Duodenal mucosa (tissue), 2 donors: ENCODE results near the gene ECT2.
"Not testable (repeated sequence)": the region's sequence is repeated elsewhere in the genome, so short reads cannot be mapped to it uniquely, and the experiment has no call there.

Experiments used
- H3K27ac ChIP-seq: one replicate; pipeline ENCODE4 v1.7.0; 2013; ENCODE audit warnings: low read depth, low read length
- H3K27me3 ChIP-seq, 2 donors: one replicate each; pipeline ENCODE4 v1.7.0; 2013; ENCODE audit warnings: low read length in 2 of 2, control low read depth in 1 of 2; ENCODE audit not compliant: insufficient read depth in 2 of 2, control insufficient read depth in 1 of 2
- H3K36me3 ChIP-seq, 2 donors: one replicate each; pipeline ENCODE4 v1.7.0; 2013; ENCODE audit warnings: low read length in 2 of 2, control low read depth in 1 of 2; ENCODE audit not compliant: insufficient read depth in 2 of 2, control insufficient read depth in 1 of 2
- H3K4me1 ChIP-seq, 2 donors: one replicate each; pipeline ENCODE4 v1.7.0; 2013; ENCODE audit warnings: low read length in 2 of 2, control low read depth in 1 of 2; ENCODE audit not compliant: insufficient read depth in 2 of 2, control insufficient read depth in 1 of 2
- H3K4me3 ChIP-seq, 2 donors: one replicate each; pipeline ENCODE4 v1.7.0; 2013; ENCODE audit warnings: low read length in 2 of 2, low read depth in 1 of 2
- H3K9ac ChIP-seq, 2 donors: one replicate each; pipeline ENCODE4 v1.7.0; 2013; ENCODE audit warnings: low read length in 2 of 2, low read depth in 1 of 2
- H3K9me3 ChIP-seq, 2 donors: one replicate each; pipeline ENCODE4 v1.7.0; 2013; ENCODE audit warnings: low read length in 2 of 2, control low read depth in 1 of 2; ENCODE audit not compliant: control insufficient read depth in 1 of 2

The ECT2 gene

GRCh38 chr3:172708921-172709773 lies 41.4 kb upstream of the ECT2 start:
- Histone ChIP-seq H3K9ac (peak overlapping the region in 1 of 2 donors; percentile 78), H3K27me3 (no peaks in the 10 kb centered on the region), H3K4me1 (peaks cover 16 to 18% of the 10 kb centered on the region in 2 donors), H3K27ac (no peak overlapping the region), H3K4me3 (peak overlapping the region in 1 of 2 donors; percentile 96), H3K36me3 (no peaks in the 10 kb centered on the region), H3K9me3 (no peaks in the 10 kb centered on the region)

- H3K4me1 ChIP-seq, result peaks cover 16 to 18% of the 10 kb centered on the region in 2 donors
Measured at GRCh38 chr3:172709774-172710663, 40.5 kb upstream of the ECT2 start.

GRCh38 chr3:172710664-172711453 lies 39.7 kb upstream of the ECT2 start, which contains the start of gene NCEH1:
Gene NCEH1 (minus strand): TSS chr3:172711067. CDS start chr3:172710984, 83 bp downstream.
- Histone ChIP-seq H3K4me1 (peaks cover 16 to 18% of the 10 kb centered on the region in 2 donors), H3K9me3 (no peaks in the 10 kb centered on the region), H3K27ac (peak within 1 kb of the TSS; percentile 60), H3K36me3 (no peaks in the 10 kb centered on the region), H3K4me3 (peak within 1 kb of the TSS; percentile 90 to 96), H3K9ac (peak within 1 kb of the TSS; percentile 78 to 89), H3K27me3 (no peaks in the 10 kb centered on the region)

More at GRCh38 chr3:172709774-172710663, 40.5 kb upstream of the ECT2 start:
- Histone ChIP-seq H3K9ac (peak overlapping the region; percentile 78 to 89), H3K27me3 (no peaks in the 10 kb centered on the region), H3K36me3 (no peaks in the 10 kb centered on the region), H3K9me3 (no peaks in the 10 kb centered on the region), H3K27ac (peak overlapping the region; percentile 60), H3K4me3 (peak overlapping the region; percentile 90 to 96)

- Histone ChIP-seq H3K4me1 (peaks cover 16 to 18% of the 10 kb centered on the region in 2 donors), H3K9ac (peak overlapping the region; percentile 78 to 89), H3K36me3 (no peaks in the 10 kb centered on the region), H3K27ac (peak overlapping the region; percentile 52), H3K9me3 (no peaks in the 10 kb centered on the region), H3K4me3 (peak overlapping the region; percentile 90 to 96), H3K27me3 (no peaks in the 10 kb centered on the region)
Measured at GRCh38 chr3:172711454-172711795, 39.1 kb upstream of the ECT2 start.

DNA sequence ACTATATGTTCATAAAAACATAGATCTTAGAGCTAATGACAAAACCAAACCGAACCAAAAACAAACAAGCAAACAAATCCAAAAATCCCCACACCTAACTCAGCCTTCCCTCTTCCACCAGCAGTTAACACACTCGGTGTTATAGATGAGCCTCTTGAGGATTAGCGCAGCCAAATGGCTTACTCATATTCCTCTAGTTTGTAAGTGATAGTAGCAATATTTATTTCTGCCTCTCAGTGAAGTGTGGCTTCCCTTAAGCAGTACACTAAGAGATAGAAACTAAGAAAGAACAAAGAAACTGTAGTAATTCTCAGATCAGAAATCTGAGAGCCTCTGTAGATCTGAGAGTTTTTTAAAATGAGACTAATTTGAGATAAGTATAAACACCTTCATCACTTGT lies 37.2 kb upstream of the ECT2 start:
- H3K4me1 ChIP-seq, result peaks cover 16 to 18% of the 10 kb centered on the region in 2 donors
- no peaks in the 10 kb centered on the region for H3K27me3 ChIP-seq
- no peaks in the 10 kb centered on the region for H3K36me3 ChIP-seq
- H3K27ac ChIP-seq, result no peak overlapping the region
- H3K9ac ChIP-seq, result no peak overlapping the region
- no peak overlapping the region for H3K4me3 ChIP-seq
- H3K9me3 ChIP-seq, result no peaks in the 10 kb centered on the region

- no peaks in the 10 kb centered on the region for H3K27me3 ChIP-seq
- no peak overlapping the region for H3K9ac ChIP-seq
- H3K4me3 ChIP-seq, result no peak overlapping the region
- no peaks in the 10 kb centered on the region for H3K9me3 ChIP-seq
- peaks cover 0 to 2% of the 10 kb centered on the region in 2 donors for H3K4me1 ChIP-seq
- no peaks in the 10 kb centered on the region for H3K36me3 ChIP-seq
- H3K27ac ChIP-seq, result no peak overlapping the region
Measured at GRCh38 chr3:172716476-172716875, 34.0 kb upstream of the ECT2 start.

DNA sequence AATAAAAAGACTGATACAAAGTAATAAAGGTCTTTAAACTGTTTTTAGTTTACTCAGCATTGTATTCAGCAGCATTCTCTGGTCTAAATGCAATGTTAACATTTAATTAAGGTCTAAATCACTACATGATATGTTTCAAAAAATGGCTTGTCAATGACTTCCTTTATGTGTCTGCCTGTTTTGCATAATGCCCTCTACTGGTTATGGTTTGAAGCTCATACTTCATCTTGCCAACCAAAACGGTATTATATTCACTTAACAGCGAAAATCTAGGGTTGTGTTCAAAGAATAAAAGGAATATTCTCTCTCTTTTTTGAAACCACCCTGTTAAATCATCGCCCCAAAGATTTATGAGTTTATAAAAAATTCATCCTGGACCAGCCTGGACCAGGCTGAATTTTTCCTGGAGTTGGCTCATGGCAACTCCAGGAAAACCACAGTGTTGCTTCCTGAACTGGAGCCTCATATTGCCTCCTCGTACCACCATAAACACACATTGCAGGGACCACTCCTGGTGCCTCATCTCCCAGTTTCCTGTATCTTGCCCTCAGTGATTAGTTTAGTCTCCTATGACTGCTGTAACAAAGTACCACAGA lies 32.9 kb upstream of the ECT2 start:
- Histone ChIP-seq H3K4me3 (no peak overlapping the region), H3K27ac (no peak overlapping the region), H3K27me3 (no peaks in the 10 kb centered on the region), H3K36me3 (no peaks in the 10 kb centered on the region), H3K9me3 (no peaks in the 10 kb centered on the region), H3K9ac (no peak overlapping the region), H3K4me1 (no peaks in the 10 kb centered on the region)

DNA sequence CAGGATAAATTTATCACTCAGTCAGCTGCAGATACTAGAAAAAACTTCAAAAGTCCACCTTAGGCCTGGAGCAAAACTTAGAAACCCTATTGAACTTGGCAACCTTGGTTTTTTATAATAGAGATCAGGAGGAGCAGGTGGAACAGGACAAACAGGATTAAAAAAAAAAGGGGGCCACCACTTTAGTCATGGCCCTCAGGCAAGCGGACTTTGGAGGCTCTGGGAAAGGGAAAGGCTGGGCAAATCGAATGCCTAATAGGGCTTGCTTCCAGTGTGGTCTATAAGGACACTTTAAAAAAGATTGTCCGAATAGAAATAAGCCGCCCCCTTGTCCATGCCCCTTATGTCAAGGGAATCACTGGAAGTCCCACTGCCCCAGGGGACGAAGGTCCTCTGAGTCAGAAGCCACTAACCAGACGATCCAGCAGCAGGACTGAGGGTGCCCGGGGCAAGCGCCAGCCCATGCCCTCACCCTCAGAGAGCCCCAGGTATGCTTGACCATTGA lies 27.9 kb upstream of the ECT2 start:
- H3K9me3 ChIP-seq, H3K4me3 ChIP-seq, H3K27me3 ChIP-seq, H3K36me3 ChIP-seq, H3K4me1 ChIP-seq, H3K27ac ChIP-seq, H3K9ac ChIP-seq: not testable (repeated sequence)

DNA sequence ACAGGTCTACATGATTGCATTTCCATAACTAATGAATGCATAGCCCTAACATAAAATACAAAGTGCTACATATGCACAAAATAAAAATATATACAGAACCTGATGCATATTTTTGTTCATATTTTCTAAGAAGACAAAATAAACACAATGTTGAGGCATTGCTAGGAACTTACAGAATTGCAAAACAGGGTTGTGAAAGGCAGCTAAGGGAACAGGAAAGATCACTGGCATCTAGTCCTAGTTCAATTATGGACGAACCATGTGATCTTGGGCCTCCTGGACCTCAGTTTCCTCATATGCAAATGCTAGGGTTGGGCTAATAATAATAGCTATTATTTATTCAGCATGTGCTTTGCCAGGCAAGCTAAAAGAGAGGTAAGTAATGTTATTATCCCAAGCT lies 24.1 kb upstream of the ECT2 start:
- Histone ChIP-seq H3K9ac (no peak overlapping the region), H3K27ac (no peak overlapping the region), H3K4me1 (no peaks in the 10 kb centered on the region), H3K36me3 (no peaks in the 10 kb centered on the region), H3K4me3 (no peak overlapping the region), H3K27me3 (no peaks in the 10 kb centered on the region), H3K9me3 (no peaks in the 10 kb centered on the region)
